DMS53 (cell line): Measurements from ENCODE around the gene VSTM2L.

Experiments used
- DNase-seq: peaks from one replicate; lab custom pipeline; 2025; lab: John Stamatoyannopoulos, UW

The VSTM2L gene

GRCh38 chr20:37878835-37879599, 23.9 kb upstream of the VSTM2L start:
- DNase-seq = no peak

- DNase-seq = no peak
These were observed 23.1 kb upstream of the VSTM2L start for GRCh38 chr20:37879843-37880242.

GRCh38 chr20:37880726-37881591, 22.0 kb upstream of the VSTM2L start:
- peak; percentile 83 for DNase-seq

- peak; percentile 41 for DNase-seq
These were observed 21.2 kb upstream of the VSTM2L start for GRCh38 chr20:37881601-37882343.

GRCh38 chr20:37882961-37883712, 19.8 kb upstream of the VSTM2L start:
- no peak for DNase-seq

GRCh38 chr20:37885042-37885441, 17.9 kb upstream of the VSTM2L start:
- no peak for DNase-seq

- DNase-seq = no peak
These were observed 17.1 kb upstream of the VSTM2L start for GRCh38 chr20:37885593-37886503.

GRCh38 chr20:37886851-37887297, 16.1 kb upstream of the VSTM2L start:
- peak; percentile 67 for DNase-seq

- no peak for DNase-seq
These were observed 14.3 kb upstream of the VSTM2L start for GRCh38 chr20:37888641-37889040.

- DNase-seq = no peak
These were observed 12.8 kb upstream of the VSTM2L start for GRCh38 chr20:37890108-37890507.

GRCh38 chr20:37890643-37891042, 12.3 kb upstream of the VSTM2L start:
- no peak for DNase-seq

GRCh38 chr20:37892001-37892400, 10.9 kb upstream of the VSTM2L start:
- no peak for DNase-seq

- no peak for DNase-seq
These were observed 9.2 kb upstream of the VSTM2L start for GRCh38 chr20:37893566-37894241.

GRCh38 chr20:37894454-37894853, 8.5 kb upstream of the VSTM2L start:
- no peak for DNase-seq

- no peak for DNase-seq
These were observed 7.8 kb upstream of the VSTM2L start for GRCh38 chr20:37895166-37895565.

- DNase-seq = peak; percentile 19
These were observed 5.9 kb upstream of the VSTM2L start for GRCh38 chr20:37896932-37897548.

- DNase-seq = no peak
These were observed 4.5 kb upstream of the VSTM2L start for GRCh38 chr20:37898233-37899104.
